Muscle of back (tissue), 11 donors: Measurements from ENCODE around the gene CTSA. TPM values are rescaled to one million over a fixed set of nuclear protein-coding genes. Genes with fewer than 3 reads are reported as not detected.
A peak's percentile ranks its signal among the peaks of the same experiment; 100 is the strongest.
"Not testable (repeated sequence)": the region's sequence is repeated elsewhere in the genome, so short reads cannot be mapped to it uniquely, and the experiment has no call there.

Experiments
- DNase-seq, 3 donors: peaks; one replicate each; pipeline versions ENCODE4 v3.0.0 to v3.0.0-alpha.2; 2013
- polyA plus RNA-seq, 10 donors: library from polyadenylated mRNA; unstranded; fragments of 120-200 nt; gene quantifications; one replicate each; pipeline ENCODE4 v1.2.1, GENCODE V29; 2013; ENCODE audit not compliant: insufficient read length in 10 of 10

CTSA gene
- polyA plus RNA-seq, 10 donors = 53.0 to 77.9 (median 64.4) TPM

- no peak for DNase-seq
Measured at GRCh38 chr20:45863543-45864470, 27.3 kb upstream of the CTSA start.

DNA sequence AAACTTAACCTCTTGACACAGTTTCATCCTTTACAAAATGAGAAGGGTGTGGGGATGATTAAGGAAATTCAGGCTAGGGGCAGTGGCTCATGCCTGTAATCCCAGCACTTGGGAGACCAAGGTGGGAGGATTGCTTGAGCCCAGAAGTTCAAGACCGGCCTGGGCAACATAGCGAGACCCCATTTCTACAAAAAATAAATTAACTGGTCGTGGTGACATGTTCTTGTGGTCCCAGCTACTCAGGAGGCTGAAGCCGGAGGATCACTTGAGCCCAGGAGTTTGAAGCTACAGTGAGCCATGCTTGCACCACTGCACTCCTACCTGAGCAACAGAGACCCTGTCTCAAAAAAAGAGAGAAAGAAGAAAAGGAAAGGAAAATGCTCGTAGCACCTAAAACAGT lies 24.7 kb upstream of the CTSA start:
- no peak for DNase-seq

- no peak for DNase-seq
Measured at GRCh38 chr20:45867136-45867818, 23.9 kb upstream of the CTSA start.

DNA sequence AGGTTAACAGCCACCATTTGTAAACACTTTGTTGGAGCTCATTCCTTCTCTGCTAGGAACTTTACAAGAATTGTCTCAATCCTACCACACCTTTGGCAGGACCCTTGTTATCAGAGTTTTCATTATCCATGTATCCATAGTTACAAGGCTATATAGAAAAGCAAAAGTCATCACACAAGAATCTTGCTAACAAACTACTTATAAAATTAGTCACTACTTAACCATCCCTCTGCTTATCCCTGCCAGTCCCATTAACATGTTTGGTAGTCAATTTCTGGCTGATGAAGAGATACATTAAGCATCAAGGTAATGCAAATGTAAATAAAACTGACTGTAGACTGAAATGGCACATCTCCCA lies 23.3 kb upstream of the CTSA start:
- DNase-seq = peak in 1 of 3 donors; percentile 38

DNA sequence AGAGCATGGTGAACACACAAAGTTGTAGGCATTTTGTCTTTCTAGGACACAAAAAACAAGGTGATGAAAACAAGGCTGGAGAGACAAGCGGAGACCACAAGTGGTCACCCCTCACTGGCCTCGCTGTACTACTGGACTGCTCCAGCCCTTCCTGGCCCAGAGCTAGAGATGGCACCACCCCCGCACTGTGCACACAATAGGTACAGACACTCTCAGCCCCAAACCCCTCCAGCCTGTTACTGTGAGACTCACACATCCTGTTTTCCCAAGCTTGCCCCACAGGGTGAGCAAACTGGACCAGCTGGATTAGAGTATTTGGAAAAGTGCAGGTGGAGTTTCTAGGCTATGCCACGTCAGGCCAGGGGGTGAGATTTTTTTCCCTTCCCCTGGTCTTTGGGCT lies 18.5 kb upstream of the CTSA start:
- DNase-seq = no peak

GRCh38 chr20:45873409-45874103 lies 17.6 kb upstream of the CTSA start:
- DNase-seq = no peak

- not testable (repeated sequence) for DNase-seq
Measured at GRCh38 chr20:45874104-45874481, 17.0 kb upstream of the CTSA start.

DNA sequence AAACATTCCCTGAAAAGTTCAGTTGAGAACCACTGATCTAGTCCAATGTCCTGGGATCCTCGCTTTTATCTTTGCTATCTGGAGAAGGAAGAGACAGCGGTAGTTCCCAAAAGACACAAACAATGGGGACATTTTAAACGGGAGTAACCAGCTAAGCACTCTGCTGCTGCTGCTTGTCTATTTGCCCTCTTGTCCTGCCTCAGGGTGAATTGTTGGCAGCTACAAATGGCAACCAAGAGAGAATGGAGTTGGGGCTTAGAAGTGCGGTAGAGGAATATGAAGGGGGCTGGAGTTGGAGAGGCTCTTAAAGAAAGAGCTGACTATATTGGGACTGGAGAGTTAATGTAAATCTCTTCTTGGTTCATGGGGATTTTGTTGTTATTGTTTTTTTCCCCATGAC lies 16.6 kb upstream of the CTSA start:
- no peak for DNase-seq

DNA sequence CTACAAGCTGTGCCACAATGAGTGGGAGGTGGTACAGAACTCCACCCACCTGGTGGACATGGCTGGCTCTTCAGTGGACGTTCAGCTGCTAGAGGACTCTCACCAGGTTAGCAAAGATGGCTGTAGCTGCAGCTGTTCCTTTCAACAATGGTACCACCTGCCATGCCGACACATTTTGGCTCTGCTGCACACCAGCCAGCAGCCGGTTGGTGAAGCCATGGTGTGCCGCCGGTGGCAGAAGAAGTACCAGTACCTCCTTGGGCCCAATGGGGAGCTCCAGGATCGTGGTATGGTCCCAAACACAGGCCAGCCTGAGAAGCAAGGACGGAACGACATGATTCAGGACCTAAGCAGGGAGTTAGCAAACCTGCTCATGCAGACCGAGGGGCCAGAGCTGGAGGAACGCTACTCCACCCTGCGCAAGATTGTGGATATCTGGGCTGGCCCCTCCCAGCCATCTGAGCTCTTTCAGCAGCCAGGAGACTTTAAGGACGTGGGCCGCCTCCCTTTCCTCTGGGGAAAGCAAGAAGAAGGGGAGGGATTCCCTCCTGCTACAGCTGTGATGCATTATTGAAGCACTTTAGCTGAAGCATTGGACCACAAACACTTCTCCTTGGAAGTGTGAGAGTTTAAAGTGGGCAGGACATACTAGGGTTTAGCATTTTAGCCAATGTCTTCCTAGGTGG lies 12.9 kb upstream of the CTSA start:
- DNase-seq = peak in 2 of 3 donors; percentile 34 to 61

DNA sequence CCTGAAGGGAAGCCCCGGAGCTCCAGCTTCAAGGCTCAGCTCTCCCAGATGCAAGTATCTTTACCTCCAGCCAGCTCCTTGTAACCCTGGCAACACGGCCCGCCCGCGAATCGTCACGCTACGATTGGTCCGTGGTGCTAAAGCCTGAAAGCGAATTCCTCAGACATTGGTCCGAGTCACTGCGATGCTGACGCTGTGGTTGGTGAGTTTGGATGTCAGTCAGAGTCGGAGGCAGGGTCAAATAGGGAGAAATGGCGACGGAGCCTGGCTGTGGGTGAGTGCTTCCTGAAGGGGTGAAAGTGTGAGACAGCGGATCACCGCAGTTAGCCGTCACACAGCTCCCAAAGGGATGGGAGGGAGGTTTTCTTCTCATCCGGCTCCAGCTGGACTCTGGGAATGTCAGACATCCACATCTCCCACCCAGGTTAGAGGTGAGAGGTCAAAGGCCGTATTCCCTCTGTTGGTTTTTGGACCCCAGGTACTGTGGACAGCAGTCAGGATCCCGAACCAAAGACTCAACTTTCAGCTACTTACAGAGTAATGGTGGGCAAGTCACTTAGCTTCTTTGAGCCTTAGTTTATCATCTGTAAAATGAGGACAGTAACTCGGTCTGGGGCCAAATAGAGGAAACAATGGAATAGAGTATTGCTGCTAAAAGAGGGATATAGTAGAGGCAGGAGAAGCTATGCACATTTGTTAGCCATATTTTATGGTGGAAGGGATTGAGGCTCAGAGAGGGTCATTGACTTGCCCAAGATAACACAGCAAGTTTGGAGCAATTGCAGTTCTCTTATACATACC lies 9.9 kb upstream of the CTSA start, which contains the start of gene ZSWIM1:
TSS of gene ZSWIM1 (plus strand) at position 240 of the 801 bp plus-strand sequence. CDS start 1,366 bp downstream, outside the sequence.
- DNase-seq = peak; percentile 99 to 100 (median 100)

DNA sequence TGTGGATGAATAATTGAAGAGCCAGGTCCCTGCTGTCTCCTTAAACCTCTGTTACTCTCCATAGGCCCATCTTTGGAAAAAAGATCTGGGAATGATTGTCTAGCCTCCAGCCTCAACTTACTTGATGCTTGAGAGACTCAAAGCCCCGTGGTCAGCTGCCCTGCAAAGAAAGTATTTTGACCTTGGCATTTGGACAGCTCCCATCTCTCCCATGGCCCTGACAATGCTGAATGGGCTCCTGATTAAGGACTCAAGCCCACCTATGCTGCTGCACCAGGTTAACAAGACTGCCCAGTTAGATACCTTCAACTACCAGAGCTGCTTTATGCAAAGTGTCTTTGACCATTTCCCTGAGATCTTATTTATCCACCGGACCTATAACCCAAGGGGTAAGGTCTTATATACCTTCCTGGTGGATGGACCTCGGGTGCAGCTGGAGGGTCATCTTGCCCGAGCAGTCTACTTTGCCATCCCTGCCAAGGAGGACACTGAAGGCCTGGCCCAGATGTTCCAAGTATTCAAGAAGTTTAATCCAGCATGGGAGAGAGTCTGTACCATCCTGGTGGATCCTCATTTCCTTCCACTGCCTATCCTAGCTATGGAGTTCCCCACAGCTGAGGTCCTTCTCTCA lies 8.6 kb upstream of the CTSA start:
- DNase-seq = no peak

DNA sequence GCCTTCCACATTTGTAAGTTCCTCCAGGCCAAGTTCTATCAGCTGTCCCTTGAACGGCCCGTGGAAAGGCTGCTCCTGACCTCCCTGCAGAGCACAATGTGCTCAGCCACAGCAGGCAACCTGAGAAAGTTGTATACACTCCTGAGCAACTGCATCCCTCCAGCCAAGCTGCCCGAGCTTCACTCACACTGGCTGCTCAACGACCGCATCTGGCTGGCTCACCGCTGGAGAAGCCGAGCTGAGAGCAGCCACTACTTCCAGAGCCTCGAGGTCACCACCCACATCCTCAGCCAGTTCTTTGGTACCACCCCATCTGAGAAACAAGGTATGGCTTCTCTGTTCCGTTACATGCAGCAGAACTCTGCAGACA lies 8.1 kb upstream of the CTSA start:
- DNase-seq = no peak

GRCh38 chr20:45886590-45887345 lies 4.4 kb upstream of the CTSA start:
- no peak for DNase-seq

DNA sequence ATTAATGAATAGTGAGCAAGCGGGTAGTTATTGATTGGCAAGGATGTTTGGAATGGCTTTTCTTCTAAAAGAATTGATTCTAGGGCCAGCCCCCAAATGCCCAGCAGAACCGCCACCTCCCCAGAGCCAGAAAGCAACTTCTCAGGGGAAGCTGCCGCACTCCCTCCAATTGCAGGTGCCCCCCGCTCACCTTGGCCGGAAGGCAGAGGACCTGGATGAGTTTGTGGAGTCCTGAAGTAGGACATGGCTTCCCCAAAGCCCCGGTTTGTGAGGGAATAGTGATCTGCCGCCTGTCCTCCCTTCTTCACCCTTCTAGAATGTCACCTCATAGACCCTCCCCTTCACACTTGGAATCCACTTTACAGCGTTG lies 3.8 kb upstream of the CTSA start, which contains the start of gene SPATA25:
TSS of gene SPATA25 (minus strand) at position 277 of the 370 bp plus-strand sequence. CDS start at position 245, 32 bp downstream.
- DNase-seq = no peak

DNA sequence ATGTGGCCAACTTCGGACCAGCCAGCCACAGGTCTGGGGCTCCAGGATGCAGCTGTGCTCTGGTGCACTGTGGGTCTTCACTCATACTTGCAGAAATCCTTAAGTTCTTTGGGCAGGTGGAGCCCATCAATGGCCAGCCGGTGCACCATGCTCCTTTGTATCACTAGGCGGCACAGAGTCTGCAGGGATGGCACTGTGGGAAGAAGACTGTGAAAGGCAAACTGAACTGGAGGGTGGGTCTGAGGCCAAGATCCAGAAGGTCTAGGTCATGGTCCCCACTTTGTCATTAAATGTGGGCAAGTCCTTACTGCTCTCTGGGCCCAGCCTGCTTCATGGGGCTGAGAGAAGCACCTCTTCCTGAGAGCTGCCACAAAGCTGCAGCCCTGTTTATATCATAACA lies 2.5 kb upstream of the CTSA start:
- DNase-seq = no peak

- DNase-seq = peak; percentile 79 to 95 (median 84)
Measured at GRCh38 chr20:45890077-45890984, 804 bp upstream of the CTSA start.

DNA sequence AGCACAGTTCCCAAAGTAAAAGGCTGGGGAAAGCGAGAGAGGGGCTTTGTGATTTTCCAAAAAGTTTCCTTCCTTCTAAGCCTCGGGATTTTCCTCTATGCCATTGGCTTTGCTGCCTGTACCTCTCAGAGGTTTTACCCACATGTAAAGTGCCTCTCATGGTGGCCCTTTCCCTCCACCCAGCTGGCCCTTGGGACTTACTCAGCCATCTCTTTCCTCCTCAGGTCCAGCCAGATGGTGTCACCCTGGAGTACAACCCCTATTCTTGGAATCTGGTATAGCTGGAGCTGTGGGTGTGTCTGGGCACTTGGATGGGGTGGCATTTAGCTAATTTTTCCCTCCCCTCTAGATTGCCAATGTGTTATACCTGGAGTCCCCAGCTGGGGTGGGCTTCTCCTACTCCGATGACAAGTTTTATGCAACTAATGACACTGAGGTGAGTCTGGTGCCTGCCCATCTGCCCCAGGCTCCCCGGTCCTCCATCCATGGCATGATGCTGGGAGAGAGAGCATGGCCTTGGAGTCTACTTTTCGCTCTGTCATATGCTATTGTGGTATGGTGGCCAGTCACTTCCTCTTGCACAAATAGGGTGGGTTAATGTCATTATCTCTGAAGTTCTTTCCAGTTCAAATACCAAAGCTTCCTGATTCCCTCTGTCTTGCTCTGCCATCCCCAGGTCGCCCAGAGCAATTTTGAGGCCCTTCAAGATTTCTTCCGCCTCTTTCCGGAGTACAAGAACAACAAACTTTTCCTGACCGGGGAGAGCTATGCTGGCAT lies 1.1 kb downstream of the CTSA start:
- DNase-seq = no peak
